ENCODE results near the gene BICDL1. TPM values are rescaled to one million over a fixed set of nuclear protein-coding genes. Genes with fewer than 3 reads are reported as not detected.
A peak's percentile ranks its signal among the peaks of the same experiment; 100 is the strongest.

The BICDL1 gene
- total and polyA plus RNA-seq, 2 donors from 2014 or later, result 60.5 to 101 TPM

DNA sequence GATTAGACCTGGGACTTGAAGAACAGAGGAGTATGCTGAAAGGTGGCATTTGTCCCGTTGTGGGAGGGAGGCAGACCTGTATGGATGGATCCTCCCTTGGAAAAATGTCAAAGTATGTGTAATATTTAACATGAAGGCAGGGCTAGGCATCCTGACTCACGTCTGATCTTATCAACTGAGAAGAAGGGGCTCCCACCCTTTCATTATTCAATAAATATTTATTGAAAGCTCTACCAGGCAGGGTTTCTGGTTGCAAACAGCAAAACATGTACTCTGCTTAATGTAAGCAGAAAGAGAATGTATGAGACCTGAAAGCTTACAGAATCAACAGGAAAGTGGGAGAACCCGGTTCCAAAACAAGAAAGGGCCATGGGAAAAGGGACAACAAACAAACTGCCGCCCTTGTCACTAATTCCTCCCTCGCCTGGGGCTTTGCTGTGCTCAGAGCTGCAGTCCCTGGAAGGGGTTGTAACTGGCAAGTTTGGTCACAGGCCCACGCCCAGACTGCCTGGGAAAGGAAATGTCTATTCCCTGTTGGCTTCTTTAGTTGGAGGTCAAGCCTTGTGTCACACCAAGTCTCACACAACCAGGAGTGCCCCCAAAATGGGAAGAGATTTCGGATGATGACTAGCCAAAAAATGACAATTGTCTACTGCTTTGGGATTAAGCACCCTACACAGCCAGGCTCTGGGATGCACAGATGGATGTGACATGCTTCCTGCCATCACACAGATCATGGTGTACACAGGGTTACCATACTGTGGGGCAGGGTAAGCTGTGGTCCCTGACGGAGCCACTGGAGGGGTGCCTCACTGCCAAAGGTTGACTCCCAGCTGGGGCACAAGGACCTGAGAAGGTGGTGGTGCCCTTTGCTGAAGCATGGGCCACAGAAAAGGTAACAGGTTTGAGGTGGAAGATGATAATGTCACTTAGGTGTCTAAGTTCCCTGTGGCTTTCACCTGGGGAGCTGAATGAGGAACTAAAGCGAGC lies 90.7 kb downstream of the BICDL1 start:
- DNase-seq (no peak), FAIRE-seq (no peak)
- H3K9ac ChIP-seq (ENCODE audit: low read length in 3 of 3), result no peak overlapping the region
- H3K4me1 ChIP-seq (ENCODE audit: control insufficient read depth in 2 of 3, insufficient read depth in 2 of 3, low read depth in 1 of 3, low read length in 3 of 3), result peaks cover 0 to 2% (median 0%) of the 10 kb centered on the region in 3 donors
- no peak overlapping the region for H3K27ac ChIP-seq (ENCODE audit: low read depth in 2 of 2, low read length in 2 of 2)
- no peaks in the 10 kb centered on the region for H3K27me3 ChIP-seq (ENCODE audit: control insufficient read depth, insufficient read depth, low read length)
- intact Hi-C loops (cut with DNase I), result no loop called here
- TF ChIP-seq, protein P1, sequence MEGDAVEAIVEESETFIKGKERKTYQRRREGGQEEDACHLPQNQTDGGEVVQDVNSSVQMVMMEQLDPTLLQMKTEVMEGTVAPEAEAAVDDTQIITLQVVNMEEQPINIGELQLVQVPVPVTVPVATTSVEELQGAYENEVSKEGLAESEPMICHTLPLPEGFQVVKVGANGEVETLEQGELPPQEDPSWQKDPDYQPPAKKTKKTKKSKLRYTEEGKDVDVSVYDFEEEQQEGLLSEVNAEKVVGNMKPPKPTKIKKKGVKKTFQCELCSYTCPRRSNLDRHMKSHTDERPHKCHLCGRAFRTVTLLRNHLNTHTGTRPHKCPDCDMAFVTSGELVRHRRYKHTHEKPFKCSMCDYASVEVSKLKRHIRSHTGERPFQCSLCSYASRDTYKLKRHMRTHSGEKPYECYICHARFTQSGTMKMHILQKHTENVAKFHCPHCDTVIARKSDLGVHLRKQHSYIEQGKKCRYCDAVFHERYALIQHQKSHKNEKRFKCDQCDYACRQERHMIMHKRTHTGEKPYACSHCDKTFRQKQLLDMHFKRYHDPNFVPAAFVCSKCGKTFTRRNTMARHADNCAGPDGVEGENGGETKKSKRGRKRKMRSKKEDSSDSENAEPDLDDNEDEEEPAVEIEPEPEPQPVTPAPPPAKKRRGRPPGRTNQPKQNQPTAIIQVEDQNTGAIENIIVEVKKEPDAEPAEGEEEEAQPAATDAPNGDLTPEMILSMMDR (IDR thresholded peaks at IDR 0.05; ENCODE audit: borderline replicate concordance, extremely low read depth, insufficient read depth), result no peak
- no peak overlapping the region for H3K4me3 ChIP-seq (ENCODE audit: low read length in 3 of 3)
- H3K36me3 ChIP-seq (ENCODE audit: control insufficient read depth in 2 of 3, insufficient read depth in 3 of 3, low read length in 3 of 3), result peaks cover 0 to 17% (median 3%) of the 10 kb centered on the region in 3 donors
- H3K9me3 ChIP-seq (ENCODE audit: control insufficient read depth in 2 of 3, insufficient read depth in 1 of 3, low read length in 3 of 3), result no peaks in the 10 kb centered on the region

DNA sequence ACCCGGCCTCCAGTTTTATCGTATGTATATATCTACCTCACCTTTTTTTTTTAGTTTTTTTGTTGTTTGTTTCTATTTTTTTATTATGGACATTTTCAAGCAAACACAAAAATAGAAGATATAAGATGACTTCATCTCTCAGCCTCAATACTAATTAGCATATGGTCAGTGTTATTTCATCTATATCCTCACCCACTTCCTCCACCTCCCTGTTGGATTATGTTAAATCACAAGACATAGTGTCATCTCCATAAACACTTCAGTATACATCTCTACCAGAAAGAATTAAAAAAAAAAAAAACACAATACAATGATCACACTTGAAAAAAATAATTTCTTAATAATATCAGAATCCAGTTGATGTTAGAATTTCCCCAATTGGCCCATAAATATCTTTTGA lies 92.6 kb downstream of the BICDL1 start:
- TF ChIP-seq, protein P1 (IDR thresholded peaks at IDR 0.05; ENCODE audit: borderline replicate concordance, extremely low read depth, insufficient read depth), result no peak
- no peaks in the 10 kb centered on the region for H3K27me3 ChIP-seq (ENCODE audit: control insufficient read depth, insufficient read depth, low read length)
- no peak overlapping the region for H3K9ac ChIP-seq (ENCODE audit: low read length in 3 of 3)
- H3K4me1 ChIP-seq (ENCODE audit: control insufficient read depth in 2 of 3, insufficient read depth in 2 of 3, low read depth in 1 of 3, low read length in 3 of 3), result peaks cover 0 to 2% (median 0%) of the 10 kb centered on the region in 3 donors
- FAIRE-seq, result no peak
- intact Hi-C loops (cut with DNase I), result no loop called here
- H3K27ac ChIP-seq (ENCODE audit: low read depth in 2 of 2, low read length in 2 of 2), result no peak overlapping the region
- no peak for DNase-seq
- H3K4me3 ChIP-seq (ENCODE audit: low read length in 3 of 3), result no peak overlapping the region
- no peaks in the 10 kb centered on the region for H3K9me3 ChIP-seq (ENCODE audit: control insufficient read depth in 2 of 3, insufficient read depth in 1 of 3, low read length in 3 of 3)
- peaks cover 0 to 9% (median under 1%) of the 10 kb centered on the region in 3 donors for H3K36me3 ChIP-seq (ENCODE audit: control insufficient read depth in 2 of 3, insufficient read depth in 3 of 3, low read length in 3 of 3)

DNA sequence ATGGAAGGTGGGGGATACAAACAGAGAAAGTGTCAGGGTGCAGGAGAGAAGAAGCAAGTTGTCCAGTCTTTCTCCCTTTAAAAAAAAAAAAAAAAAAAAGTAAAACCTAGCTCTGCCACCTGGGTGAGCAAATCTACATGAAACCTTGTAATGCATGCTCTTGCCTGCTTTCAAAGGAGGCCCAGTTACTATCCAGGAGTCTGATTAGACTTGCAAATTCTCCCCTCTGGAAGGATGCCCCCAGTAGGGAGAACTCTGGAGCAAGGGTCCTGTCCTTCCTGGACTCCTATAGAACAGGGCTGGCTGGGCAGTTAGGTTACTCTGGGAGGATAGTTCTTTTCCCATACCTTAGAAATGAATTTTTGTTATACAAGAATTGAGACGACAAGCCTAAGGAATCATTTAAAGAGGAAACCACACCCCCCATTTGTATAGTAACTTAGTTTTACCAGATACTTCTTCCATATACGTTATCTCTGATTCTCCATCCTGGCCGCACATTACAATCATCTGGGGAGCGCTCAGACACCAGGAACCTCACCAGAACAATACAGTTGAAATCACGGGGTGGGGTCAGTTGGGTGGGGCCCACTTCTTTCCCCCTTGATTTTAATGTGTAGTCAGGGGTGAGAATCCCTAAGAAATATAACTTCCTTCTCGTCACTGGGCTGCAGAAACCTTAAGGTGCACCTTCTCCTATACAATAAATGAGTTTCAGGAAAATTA lies 97.0 kb downstream of the BICDL1 start:
- Histone ChIP-seq H3K27me3 (ENCODE audit: control insufficient read depth, insufficient read depth, low read length) (no peaks in the 10 kb centered on the region), H3K9me3 (ENCODE audit: control insufficient read depth in 2 of 3, insufficient read depth in 1 of 3, low read length in 3 of 3) (no peaks in the 10 kb centered on the region), H3K27ac (ENCODE audit: low read depth in 2 of 2, low read length in 2 of 2) (no peak overlapping the region), H3K36me3 (ENCODE audit: control insufficient read depth in 2 of 3, insufficient read depth in 3 of 3, low read length in 3 of 3) (peaks cover 0 to 25% (median 10%) of the 10 kb centered on the region in 3 donors), H3K4me3 (ENCODE audit: low read length in 3 of 3) (no peak overlapping the region), H3K9ac (ENCODE audit: low read length in 3 of 3) (peak overlapping the region in 1 of 3 donors; percentile 48), H3K4me1 (ENCODE audit: control insufficient read depth in 2 of 3, insufficient read depth in 2 of 3, low read depth in 1 of 3, low read length in 3 of 3) (peaks cover 0 to 5% (median 0%) of the 10 kb centered on the region in 3 donors)
- TF ChIP-seq, protein P1 (IDR thresholded peaks at IDR 0.05; ENCODE audit: borderline replicate concordance, extremely low read depth, insufficient read depth), result no peak
- FAIRE-seq, result no peak
- no peak for DNase-seq
- intact Hi-C loops (cut with DNase I), result no loop called here
